HG03469 (cell line): Measurements from ENCODE around the gene EPHA2.
"Not testable (repeated sequence)": the region's sequence is repeated elsewhere in the genome, so short reads cannot be mapped to it uniquely, and the experiment has no call there.

ENCODE experiments used
- ATAC-seq: cut with Tn5 transposase; IDR thresholded peaks from one replicate; pipeline ENCODE4 v1.9.1; 2021; ENCODE audit warnings: mild to moderate bottlenecking, moderate library complexity, moderate number of reproducible peaks; ENCODE audit not compliant: unreplicated experiment

EPHA2 gene

DNA sequence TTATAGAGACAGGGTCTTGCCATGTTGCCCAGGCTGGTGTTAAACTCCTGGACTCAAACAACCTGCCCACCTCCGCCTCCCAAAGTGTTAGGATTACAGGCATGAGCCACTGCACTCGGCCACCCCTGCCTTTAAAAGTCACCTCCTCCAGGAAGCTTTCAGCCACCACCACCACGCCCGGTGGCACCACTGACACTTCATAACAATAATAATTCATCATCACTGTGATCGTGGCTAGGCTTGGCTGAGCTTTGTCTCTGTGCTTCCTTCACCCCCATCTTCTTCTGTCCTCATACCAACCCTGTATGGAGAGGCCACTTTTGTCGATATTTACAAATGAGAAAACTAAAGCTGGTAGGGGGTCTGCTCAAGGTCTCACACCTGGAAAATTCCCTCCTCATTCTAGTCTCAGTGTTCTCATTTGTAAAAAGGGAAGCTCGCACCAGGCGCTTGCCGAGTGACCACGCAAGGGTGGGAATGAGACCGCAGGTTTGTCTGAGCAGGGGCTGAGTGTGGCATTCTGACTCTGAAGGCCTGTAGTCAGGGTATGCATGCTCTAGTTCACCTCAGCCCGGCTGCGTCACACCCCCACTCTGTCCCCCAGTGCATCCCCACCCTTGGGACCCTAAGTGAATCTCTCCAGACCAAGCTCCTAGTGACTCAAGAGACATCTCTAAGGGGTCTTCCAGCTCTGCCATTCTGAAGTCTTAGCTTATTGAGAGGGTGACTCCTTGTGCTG lies 12.9 kb upstream of the EPHA2 start:
- no peak for ATAC-seq

GRCh38 chr1:16168144-16168495 lies 12.3 kb upstream of the EPHA2 start:
- not testable (repeated sequence) for ATAC-seq

- no peak for ATAC-seq
Measured at GRCh38 chr1:16167331-16168143, 11.7 kb upstream of the EPHA2 start.

- no peak for ATAC-seq
Measured at GRCh38 chr1:16166117-16166516, 10.2 kb upstream of the EPHA2 start.

DNA sequence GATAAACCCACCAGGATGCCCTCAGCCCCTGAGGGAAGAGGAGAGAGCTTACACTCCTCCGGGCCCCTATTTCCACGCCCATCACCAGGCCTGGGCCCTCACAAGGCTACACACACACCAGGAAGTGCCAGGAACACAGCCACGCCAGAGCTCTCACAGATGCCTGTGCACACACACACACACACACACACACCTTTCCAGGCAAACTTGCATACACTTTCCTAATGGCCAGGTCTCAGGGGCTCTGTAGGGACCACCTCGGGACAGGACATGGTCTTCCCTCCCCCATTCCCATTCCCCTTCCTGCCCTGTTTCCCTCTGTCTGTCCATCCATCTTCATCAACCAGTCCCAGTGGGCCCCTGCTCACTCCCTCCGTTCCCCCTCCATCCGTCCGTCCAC lies 9.7 kb upstream of the EPHA2 start:
- ATAC-seq, result no peak

GRCh38 chr1:16165073-16165364 lies 9.2 kb upstream of the EPHA2 start:
- ATAC-seq, result no peak

DNA sequence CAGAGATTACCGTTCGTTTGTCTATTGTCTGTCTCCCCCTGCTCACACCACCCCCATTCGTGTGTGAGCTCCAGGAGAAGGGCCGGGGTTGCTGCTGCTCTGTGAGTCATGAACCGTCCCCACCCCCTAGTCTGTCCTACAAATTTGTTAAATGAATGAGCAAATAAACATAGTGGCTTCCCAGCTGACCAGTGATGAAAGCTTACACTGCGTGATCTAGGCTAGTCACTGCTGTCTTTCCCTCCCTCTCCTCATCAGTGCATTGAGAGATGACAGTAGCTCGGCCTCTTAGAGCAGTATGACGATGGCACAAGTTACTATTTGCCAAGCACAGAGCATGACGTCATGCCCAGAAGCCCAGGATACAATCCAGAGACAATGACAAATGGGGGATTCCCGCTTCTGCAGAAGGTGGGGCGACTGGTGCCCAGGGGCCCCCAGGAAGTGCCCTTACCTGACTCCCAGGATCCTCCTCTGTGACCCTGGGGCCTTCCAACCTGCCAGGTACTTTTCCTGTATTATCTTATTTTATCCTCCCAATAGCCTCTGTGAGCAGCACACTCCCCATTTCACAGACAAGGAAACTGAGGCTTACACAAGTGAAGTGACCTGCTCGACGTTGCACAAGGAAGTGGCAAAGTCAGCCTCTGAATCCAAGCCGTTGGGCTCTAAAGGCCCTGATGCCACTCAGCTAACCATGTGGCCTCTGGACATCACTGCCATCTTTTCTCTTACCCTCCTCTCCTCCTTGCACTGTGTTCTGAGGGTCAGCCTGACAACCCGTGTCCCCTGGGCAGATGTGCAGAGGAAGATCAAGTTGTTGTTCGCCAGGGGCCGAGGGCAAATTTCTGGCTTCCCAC lies 8.6 kb upstream of the EPHA2 start:
- no peak for ATAC-seq

GRCh38 chr1:16163608-16164212 lies 7.8 kb upstream of the EPHA2 start:
- not testable (repeated sequence) for ATAC-seq

DNA sequence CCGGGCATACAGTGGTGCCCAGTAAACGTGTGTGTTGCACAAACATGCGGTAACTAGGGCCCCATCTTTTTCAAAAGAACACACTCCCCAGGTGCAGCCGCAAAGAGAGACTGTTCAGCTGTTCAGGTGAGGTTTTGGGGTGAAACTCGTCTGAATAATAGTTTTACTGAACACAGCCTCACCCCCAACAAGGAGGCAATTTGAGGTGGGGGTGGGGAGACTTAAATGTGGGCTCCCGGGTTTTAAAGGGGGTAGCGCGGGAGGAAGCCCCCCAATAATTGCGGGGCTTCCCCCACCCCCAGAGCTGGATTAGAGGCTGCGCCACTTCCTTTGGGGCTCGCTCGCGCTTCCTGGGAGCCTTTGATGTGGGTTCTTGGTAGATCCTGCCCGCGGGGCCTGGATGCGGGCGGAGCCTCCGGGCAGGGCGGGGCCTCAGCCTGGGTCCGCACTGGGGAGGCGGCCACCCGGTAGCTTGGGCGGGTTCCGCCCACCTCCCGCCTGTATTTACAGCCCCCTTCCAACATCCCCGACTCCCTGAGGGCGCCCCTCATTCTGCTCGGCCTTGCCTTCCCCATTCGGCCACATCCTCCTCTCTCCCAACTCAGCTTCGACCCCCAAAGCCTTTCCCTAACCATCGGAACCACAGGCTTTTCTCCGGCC lies 6.4 kb upstream of the EPHA2 start:
- ATAC-seq, result no peak

DNA sequence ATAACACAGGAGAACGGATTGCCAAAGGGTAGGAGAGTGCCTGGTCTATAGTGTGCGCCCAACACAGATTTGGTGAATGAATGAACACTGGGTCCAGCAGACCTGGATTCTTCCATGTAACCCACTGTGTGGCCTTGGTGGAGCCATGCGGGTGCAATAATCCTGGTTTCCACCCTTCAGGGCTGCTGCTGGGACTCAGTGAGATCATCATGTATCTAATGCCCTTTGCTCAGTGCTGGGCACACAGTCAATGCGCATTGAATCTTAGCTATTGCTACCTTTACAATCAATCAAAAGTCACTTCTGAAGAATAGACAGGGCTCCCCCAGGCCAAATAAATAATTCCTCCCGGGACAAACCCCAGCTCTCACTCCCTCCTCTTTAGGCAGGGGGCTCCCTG lies 5.8 kb upstream of the EPHA2 start:
- no peak for ATAC-seq

GRCh38 chr1:16158993-16159831 lies 3.3 kb upstream of the EPHA2 start:
- no peak for ATAC-seq

- ATAC-seq, result no peak
Measured at GRCh38 chr1:16158025-16158424, 2.2 kb upstream of the EPHA2 start.

GRCh38 chr1:16156848-16157495 lies 1.1 kb upstream of the EPHA2 start:
- ATAC-seq, result no peak

GRCh38 chr1:16153999-16154673 lies 1.7 kb downstream of the EPHA2 start:
- no peak for ATAC-seq

GRCh38 chr1:16153096-16153998 lies 2.5 kb downstream of the EPHA2 start:
- no peak for ATAC-seq

DNA sequence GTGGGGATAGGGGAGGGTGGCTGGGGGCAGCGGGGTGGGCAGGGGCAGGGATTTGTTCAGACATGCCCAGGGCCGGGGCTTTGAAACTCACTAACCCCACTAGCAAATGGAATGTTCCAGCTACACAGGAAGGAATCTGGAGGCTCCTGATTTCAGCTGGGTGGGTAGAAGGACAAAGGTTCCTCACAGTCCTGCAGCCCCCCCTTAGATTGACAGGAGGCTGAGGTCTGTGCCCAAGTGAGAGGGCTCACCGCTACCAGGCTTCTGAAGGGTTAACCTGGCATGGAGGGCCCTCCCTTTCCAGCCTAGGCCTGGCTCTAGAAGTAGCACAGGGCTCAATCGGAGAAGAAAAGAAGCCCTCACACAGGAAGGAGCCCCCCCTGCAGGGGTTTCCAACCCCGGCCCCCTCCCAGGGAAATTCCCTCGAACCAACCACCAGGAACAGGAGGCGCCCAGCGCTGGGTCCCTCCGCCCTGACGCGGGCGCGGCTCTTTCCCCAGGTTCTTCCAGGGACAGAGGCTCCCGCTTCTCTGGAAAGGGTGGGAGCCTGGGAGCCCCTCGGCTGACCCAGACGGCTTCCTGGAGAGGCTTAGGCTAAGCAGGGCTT lies 3.3 kb downstream of the EPHA2 start:
- ATAC-seq, result no peak

DNA sequence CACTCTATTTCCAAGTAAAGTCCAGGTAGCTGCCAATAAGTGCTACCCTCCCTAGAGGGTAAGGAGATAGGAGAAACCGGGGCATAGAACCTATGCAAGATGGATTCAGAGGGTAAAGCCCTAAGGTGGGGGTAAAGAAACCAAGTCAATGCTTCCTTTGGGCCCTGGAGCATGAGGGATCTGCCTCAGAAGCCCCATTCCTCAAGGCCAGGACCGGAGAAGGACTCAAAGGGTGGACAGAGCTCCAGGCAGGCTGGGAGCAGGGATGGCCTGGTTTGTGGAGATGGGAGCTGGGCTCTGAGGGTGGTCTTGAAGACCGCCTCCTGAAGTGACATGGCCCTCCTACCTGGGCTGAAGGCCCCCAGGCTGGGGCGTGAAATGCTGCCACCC lies 3.9 kb downstream of the EPHA2 start:
- no peak for ATAC-seq
